Inferior parietal cortex (tissue), 1 donor: ENCODE measurements around the gene TAS2R1.
A peak's percentile ranks its signal among the peaks of the same experiment; 100 is the strongest.
"Not testable (repeated sequence)": the region's sequence is repeated elsewhere in the genome, so short reads cannot be mapped to it uniquely, and the experiment has no call there.

Source experiments
- DNase-seq: peaks from one replicate; pipeline ENCODE4 v3.0.0-alpha.2; 2016; ENCODE audit errors: extremely low spot score

The TAS2R1 gene

DNA sequence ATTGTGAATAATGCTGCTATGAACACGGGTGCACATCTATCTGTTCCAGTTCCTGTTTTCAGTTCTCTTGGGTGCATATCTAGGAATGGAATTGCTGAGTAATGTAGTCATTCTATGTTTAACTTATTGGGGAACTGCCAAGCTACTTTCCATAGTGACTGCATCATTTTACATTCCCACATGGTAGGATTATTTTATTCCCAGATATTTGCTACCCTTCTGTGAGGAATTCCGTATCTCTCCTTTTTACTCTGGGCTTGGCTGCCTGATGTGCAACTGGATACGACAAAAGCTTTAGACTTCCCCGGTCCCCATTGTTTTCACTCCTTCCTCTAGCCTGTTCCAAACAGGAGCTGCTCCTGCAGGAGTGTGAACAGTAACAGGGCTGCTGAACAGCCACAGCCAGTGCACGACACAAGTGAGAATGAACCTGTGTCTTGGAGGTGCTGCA, 7.2 kb downstream of the TAS2R1 start:
- DNase-seq: peak; percentile 45

DNA sequence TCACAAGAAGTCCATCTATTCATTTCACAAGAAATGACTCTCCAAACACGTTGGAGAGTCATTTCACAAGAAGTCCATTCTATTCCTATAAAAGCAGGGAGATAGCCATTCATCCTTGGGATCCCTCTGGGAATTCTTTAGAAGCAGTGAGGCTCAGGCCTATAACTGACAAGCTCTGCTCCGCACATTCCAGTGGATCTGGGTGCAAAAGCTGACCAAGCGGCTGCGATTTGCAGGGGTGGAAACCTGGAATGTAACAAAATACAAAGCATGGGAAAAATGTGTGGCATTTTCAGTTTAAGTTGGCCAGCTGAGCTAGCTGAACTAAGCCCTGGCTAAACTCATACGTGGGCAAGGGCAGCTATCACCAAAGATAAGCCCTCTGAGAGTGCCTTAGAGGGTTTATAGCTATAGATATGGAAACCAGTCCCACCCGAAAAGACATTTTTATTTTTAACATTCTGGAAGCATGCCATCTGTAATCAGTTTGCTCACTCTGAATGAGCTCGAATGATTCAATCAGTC, 8.7 kb downstream of the TAS2R1 start:
- DNase-seq: no peak

DNA sequence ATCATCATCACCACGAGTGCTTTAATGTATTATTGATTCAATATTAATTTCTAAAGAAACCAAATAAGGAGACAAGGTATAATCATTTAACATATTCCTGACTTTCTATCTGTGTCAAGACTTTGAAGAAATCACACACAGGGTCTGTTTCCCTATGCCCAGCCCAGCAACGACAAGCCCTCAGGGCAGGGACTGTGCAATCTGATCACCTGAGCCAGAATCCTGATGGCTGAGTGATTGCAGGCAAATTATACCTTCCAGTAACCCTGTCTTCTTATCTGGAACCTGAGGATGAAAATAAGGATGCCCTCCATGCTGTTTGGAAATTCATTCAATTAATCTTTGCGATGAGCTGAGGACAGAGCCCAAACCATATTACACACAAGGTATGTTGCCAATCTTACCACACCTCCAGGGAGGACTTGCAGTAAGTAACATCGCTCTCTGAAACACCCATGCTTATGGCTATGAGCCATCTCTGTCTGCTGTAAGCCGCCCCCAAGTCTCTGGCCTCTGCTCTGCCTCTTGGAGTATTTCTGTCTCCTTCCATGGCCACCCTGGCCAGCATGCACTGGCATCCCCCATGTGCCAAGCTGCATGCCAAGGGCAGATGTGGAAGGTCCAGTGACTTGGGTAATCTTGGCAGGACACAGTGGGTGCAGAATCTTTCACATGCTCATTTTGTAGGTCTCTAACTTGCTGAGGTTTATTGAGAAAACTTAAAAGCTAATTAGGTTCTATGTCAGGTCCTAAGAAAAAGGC, 10.6 kb downstream of the TAS2R1 start:
- no peak for DNase-seq

DNA sequence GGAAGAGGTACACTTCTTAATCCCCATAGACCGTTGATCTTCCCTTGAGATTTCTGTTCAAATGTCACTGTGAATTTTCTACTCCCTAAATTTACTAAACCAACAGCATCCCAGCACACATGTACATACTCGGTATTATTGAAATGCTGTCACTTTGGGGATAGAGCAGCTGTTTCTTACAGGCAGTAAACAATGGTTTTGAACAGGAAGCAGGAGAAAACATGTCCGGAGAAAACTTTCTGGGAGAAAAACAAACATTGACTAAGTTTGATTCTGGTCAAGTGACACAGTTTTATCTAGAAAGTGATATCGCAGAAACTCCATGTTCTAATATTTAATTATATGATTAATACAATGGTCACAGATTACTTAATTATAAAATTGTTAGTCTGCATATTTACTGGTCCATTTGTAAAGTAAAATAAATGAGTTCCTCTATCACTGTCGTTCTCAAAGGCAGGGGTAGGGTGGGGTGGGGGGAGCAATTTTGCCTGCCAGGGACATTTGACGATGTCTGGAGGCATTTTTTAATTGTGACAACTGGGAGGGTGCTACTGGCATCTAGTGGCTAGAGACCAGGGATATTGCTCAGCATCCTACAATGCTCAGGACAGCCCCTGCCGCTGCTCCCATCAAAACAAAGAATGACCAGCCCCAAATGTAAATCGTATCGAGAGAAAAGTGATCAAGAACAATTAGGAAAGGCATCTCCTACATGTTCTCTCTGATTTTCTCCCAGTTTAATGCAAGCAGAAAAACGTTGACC, 12.2 kb downstream of the TAS2R1 start:
- DNase-seq: no peak

DNA sequence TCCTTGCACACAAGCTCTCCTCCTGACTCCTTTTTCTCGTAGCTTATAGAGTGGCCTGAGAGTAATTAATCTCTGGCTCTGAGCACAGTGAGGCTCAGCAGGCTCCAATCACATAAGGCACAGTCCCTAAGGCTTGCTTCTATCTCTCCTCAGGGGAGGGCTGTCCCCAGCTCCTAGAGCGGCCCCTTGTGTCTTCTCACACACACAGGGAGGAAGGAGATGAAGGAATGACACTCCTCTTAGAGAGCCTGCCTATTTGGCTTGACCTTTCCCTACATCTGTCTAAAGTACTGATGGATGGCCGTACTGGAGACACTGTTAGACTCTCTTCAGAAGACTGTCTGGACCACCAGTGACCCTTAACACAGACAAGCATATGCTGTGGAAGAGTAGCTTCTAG, 12.9 kb downstream of the TAS2R1 start:
- DNase-seq: no peak

DNA sequence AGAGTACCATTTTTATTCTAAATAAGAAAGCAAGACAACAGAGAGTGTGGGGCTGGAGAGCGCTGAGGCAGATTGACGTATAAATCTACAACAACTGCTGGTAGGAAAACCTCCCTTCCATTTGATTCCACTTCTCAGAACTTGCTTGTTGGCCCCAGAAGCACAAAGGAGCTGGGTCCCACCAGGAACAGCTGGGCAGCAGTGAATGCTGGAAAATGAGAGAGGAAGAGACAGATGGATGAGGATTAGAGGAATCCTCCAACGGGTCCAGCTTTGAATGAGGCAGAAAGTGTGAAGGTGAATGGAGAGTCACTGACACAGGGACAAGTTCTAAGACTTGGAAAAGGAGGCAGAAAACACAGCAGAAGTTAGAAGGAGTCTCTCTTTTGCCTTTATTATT, 14.8 kb downstream of the TAS2R1 start:
- DNase-seq: no peak

DNA sequence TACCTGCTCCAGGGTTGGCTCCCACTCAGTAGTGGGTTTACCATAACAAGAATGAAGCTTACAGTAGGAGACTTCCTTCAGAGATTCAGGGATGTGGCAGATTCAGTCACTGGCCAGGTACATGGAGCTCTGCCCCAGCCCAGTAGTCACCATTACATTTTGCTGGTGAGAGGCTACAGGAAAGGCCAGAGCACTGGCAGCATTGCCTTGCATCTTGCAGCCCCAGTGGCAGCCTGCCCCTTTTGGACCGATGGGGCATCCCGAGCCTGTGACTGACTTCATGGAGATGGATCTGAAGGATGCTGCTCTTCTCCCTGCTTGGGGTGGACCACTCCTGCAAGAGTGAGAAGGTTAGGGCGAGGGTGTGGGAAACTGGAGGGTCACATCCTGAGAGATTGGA, 16.8 kb downstream of the TAS2R1 start:
- no peak for DNase-seq

DNA sequence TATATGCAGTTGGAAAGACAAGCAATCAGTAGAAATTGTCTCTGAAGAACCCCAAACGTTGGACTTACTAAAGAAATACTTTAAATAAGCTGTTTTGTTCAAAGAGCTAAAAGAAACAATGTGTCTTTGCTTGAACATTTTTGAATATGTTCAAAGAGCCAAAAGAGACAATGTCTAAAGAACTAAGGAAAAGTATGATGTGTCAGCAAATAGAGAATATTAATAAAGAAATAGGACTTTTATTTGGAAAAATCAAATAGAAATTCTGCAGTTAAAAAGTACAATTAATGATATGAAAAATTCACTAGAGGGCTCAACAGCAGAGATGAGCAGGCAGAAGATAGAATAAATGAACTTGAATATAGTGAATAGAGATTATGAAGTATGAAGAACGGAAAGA, 19.2 kb downstream of the TAS2R1 start:
- DNase-seq: no peak

DNA sequence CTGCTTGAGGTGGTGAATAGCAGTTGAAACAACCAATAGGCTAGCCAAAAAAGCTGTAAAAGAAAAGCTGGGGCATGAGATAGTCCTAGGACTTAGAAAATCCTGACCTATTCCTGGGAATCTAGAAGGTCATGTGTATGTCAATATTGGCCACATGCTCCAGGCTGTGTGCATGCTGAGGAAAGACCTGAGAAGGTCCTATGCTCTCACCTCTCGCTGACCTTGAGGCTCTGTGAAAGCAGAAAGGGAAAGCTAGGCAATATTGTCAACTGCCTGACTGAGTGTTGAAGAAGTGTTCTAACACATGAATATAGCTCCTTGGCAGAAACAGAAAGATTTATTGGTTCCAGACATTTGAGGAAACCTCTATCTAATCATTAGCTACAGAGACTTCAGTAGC, 19.8 kb downstream of the TAS2R1 start:
- DNase-seq: no peak

DNA sequence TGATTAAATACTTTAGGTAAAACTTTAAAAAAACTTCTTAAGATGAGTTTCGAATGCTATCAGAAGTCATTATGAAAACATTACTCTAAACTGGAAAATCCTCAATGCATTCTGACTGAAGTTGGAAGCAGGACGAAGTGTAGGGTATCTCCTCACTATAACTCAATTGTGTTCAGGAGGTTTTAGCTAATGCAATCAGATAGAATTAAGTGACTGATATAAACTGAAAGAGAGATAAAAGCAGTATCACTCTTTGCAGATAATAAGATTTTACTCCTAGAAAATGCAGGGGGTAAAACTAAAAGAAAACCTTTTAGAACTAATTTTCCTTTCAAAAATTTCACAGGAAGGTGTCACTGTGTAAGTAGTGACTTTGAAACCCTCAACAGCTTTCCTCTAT, 22.1 kb downstream of the TAS2R1 start:
- no peak for DNase-seq

DNA sequence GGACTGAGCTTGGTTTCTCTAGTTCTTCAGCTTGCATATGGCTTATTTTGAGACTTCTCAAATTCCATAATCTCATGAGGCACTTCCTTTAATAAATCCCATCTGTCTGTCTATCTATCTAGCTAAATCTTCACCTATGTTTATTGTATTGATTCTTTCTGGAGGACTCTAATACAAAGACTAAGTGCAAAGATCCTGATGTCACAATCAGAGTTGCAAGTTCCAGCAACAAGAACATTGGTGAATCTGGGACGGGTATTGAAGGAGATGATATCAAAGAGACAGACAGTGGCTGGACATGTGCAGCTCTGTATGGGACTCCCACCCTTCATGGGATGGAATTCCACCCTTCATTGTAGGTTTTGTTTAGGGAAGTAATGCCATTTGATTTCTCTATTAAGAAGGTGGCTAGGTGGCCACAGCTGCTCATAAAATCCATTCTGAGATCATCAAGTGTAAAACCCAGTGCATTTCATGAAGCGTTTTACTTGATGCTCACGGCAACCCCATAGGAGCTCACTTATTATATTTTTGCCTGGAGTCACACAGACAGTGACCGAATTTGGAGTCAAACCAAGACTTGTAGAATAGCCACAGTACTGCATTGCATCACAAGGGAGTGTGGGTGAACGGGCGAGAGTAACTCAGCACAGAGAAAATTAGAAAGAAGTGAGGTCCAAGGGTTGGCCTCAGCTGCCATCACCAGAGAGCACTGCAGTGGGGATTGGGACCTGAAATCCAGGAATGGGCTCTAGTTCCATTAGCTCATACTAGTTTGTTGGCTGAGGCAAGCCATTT, 24.9 kb downstream of the TAS2R1 start:
- DNase-seq: no peak

DNA sequence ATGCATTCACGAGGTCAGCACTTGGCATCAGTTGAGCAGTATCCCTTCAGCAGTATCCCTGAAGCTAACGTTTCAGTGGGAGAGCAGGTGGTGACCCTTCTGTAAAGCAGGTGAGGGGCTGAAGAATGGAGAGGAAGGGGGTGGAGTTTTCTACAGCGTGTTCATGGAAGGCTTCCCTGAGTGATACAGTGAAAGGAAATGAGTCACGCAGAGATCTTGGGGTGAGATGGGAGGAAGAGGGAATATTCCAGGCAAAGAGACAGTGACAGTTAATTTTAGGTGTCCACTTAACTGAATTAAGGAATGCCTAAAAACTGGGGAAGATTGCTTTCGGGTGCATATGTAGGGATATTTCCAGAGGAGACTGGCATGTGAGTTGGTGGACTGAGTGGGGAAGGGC, 25.7 kb downstream of the TAS2R1 start:
- DNase-seq: no peak

DNA sequence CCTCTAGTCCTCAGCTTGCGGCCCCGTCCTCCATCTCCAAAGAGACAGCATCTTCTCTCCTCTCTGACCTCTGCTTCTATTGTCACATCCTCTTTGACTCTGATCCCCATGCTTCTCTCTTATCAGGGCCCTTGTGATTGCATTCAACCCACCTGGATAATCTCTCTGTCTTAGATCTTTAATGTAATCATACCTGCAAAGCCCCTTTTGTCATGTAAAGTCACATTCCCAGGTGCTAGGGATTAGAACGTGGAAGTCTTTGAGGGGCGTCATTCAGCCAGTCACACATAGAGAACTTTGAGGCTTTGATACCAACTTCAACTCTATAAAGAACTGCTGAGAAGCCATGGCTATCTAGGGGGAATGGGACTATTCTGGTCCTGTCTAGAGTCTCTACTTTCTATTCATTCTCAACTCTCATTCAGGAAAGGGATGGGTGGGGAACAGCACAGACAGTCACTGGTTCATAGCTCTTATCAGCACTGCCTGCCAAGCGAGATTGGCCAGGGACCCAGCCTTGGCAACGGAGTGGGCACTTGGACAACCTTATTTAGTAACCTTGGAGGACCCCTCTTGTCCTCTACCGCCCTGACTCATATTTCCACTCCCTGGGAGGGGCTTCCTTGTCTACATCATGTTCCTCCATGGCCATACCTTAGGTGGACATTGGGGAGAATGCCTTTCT, 29.0 kb downstream of the TAS2R1 start:
- no peak for DNase-seq

DNA sequence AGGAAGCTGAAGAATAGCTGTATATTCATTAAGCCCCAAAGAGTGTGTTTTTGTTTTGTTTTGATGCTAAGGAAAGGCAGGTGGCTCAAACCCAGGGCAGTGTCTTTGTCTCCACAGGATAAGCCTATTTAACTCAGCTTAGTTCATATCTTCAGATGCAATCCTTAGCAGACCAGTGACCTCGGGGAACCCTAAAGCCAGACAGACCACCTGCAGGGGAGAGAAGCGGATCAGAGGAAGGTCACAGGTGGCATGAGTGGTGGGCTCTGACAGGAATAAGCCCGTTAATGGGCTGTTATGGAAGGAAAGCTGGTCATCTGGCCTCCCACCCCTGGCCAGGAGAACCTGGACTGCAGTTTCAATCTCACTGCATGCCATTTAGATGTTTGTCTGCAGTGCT, 30.8 kb downstream of the TAS2R1 start:
- DNase-seq: no peak

DNA sequence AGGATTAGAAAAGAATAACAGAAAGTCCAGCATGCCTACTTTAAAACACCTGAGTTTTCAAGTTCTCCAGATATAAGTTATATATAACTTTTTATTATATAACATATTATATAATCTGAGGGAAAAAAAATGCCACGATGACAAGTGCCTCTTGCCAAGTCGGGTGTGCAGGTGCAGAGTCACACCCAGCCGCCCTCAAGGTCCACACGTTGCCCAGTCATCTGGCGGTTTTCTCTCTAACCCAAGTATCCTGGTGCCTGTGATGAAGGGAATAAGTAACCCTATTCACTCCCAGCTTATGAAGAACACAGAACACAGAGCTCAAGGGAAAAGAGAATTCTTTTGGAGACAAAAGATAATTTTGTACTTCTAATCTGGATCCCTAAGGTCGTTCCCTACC, 31.8 kb downstream of the TAS2R1 start:
- not testable (repeated sequence) for DNase-seq

DNA sequence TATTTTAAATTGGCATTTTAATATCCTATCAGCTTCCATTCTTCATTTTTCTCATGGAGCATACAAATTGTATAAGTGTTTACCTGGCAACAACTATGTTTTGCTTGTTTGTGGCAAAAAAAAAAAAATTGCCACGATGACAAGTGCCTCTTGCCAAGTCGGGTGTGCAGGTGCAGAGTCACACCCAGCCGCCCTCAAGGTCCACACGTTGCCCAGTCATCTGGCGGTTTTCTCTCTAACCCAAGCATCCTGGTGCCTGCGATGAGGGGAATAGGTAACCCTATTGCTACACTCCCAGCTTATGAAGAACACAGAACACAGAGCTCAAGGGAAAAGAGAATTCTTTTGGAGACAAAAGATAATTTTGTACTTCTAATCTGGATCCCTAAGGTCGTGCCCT, 32.8 kb downstream of the TAS2R1 start:
- DNase-seq: not testable (repeated sequence)

DNA sequence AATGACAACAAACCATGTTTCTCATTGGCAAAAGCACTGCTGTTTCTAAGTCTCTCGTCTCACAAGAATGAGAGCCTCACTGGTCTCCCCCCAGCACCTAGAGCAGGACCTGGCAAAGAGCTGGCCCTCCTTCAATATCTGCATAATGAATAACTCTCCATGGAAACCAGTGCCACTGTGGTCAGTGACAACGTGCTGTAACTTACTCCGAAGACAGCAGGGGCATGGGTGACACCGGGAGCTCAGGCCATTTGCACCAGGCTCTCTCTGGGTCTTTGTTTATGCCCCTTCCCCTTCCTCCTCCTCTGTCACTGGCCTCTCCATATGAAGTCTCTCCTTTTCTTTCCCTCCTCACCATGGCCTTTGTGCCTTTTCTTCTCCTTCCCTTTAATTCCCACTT, 33.3 kb downstream of the TAS2R1 start:
- DNase-seq: no peak

DNA sequence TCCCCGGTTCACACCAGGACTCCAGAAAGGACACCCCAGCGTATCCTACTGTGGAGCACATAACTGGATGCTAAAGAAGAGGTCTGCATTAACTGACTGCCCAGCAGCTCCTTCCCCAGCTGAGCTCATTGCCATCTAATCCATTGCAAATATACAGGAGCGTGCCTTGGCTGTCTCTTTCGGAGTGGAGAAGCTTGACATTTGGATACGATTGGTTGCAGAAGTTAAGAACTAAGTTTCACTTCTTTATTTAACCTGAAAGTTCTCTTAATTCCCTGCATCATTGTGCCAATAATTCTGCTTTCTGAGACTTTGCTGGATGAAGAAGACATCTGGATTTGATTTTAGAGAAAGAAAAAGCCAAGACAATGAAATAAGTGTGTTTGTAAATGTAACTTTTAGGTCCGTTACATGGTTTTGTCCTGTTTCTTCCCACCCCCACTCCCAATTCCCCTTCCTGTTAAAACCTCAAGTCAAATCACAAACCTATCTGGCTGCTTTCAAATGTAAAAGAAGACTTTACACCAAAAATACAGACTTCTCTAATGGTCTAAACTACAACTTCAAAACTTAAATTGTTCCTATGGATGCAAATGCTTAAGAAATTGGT, 33.9 kb downstream of the TAS2R1 start:
- DNase-seq: no peak

DNA sequence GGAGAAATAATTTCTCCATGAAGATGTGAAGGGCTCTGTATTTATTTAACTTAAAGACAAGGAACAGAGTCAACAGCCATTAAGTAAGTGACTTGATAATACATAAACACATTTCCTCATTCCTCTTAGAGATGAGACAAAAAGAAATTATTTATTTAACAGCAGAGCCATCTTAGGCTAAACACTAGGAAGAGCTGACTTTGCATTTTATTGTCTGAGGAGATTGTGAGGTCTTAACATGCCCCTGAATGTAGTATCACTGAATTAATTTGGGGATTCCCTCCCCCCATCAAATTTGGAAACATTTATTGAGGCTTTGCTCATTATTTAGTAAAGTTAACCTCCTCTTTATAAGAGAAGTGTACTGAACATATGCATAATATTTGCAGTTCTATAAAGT, 35.2 kb downstream of the TAS2R1 start:
- no peak for DNase-seq

DNA sequence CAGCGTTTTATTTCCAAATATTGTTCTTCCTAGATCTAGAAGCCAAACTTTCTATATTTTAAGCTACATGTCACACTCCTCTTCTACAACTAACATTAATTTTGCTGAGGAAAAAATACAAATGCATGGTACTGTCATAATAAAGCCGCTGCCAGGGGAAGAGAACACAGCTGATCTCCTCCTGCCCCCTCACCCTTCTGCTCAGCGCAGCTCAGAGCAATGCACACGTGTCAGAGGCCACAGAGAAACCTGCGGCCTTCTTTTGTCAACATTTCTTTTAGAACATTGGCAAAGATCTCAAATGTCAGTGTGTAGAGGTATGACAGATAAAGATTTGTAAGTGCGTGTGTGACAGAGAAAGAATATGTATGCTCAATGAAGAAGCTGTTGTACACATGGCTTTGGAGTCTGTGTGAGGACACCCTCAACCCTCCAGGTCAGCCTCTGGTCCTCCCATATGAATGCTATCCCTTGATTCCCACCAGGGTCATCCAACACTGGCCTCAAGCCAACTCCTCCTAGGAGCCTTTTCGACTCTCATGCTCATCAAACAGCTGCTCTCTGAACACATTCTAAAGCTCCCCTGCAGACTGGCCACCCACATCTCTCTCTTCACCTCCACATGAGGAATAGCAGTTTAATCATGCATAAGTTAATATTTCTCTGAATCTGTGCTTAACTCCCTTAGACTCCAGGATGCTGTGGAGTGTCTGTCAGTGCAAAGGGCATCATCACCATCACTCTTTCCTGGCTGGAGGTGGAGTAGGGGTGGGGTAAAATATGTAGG, 40.9 kb downstream of the TAS2R1 start:
- DNase-seq: no peak
